CD4-positive, CD25-positive, alpha-beta regulatory T cell (primary cell): ENCODE measurements around the gene ATAD3C. TPM values are rescaled to one million over a fixed set of nuclear protein-coding genes. Genes with fewer than 3 reads are reported as not detected.

Experiments used
- ATAC-seq, 2 donors: fragments of 150-1000 bp; cut with Tn5 transposase; one replicate each; pipeline ENCODE4 v1.10.0; 2021; ENCODE audit warnings: low read depth in 2 of 2, moderate number of reproducible peaks in 2 of 2, moderate library complexity in 1 of 2
- DNase-seq, 3 donors: peaks; one replicate each; pipeline versions ENCODE4 v3.0.0 to v3.0.0-alpha.2; 2012 to 2022; ENCODE audit warnings: mixed read lengths in 1 of 3
- H3K27ac ChIP-seq: one replicate; pipeline ENCODE4 v1.7.0; 2013; ENCODE audit warnings: mild to moderate bottlenecking, low read length; ENCODE audit not compliant: insufficient read depth, poor library complexity, severe bottlenecking
- H3K27me3 ChIP-seq: one replicate; pipeline ENCODE4 v1.7.0; 2013; ENCODE audit warnings: low read length; ENCODE audit not compliant: control insufficient read depth, insufficient read depth
- H3K36me3 ChIP-seq: one replicate; pipeline ENCODE4 v1.7.0; 2013; ENCODE audit warnings: mild to moderate bottlenecking, low read length, moderate library complexity; ENCODE audit not compliant: control insufficient read depth, insufficient read depth
- H3K4me1 ChIP-seq: 2 replicates; pipeline ENCODE4 v1.7.0; 2013; ENCODE audit warnings: mild to moderate bottlenecking, low read length; ENCODE audit not compliant: insufficient read depth, control insufficient read depth, poor library complexity, severe bottlenecking
- H3K4me3 ChIP-seq: one replicate; pipeline ENCODE4 v1.7.0; 2013; ENCODE audit warnings: low read depth, mild to moderate bottlenecking, low read length, moderate library complexity
- H3K9me3 ChIP-seq, 2 experiments: 1 replicate in 1 of 2; 2 replicates in 1 of 2; pipeline ENCODE4 v1.7.0; 2013; ENCODE audit warnings: low read length in 2 of 2, mild to moderate bottlenecking in 1 of 2, moderate library complexity in 1 of 2; ENCODE audit not compliant: control insufficient read depth in 2 of 2
- H3K27ac Mint-ChIP-seq, 3 donors: one replicate each; pipeline ENCODE4 v1.8.0; 2020 to 2022; ENCODE audit warnings: mild to moderate bottlenecking in 3 of 3, mixed read lengths in 3 of 3, moderate library complexity in 2 of 3
- H3K27me3 Mint-ChIP-seq: one replicate; pipeline ENCODE4 v1.8.0; 2022; ENCODE audit warnings: mild to moderate bottlenecking, mixed read lengths
- H3K36me3 Mint-ChIP-seq: one replicate; pipeline ENCODE4 v1.8.0; 2020; ENCODE audit warnings: mixed read lengths
- H3K4me1 Mint-ChIP-seq, 4 donors: one replicate each; pipeline ENCODE4 v1.8.0; 2020 to 2022; ENCODE audit warnings: mixed read lengths in 4 of 4, mild to moderate bottlenecking in 1 of 4
- H3K4me3 Mint-ChIP-seq, 4 donors: one replicate each; pipeline ENCODE4 v1.8.0; 2020 to 2022; ENCODE audit warnings: mild to moderate bottlenecking in 4 of 4, mixed read lengths in 4 of 4, moderate library complexity in 3 of 4
- H3K9me3 Mint-ChIP-seq, 7 donors: one replicate each; pipeline ENCODE4 v1.8.0; 2020 to 2022; ENCODE audit warnings: mixed read lengths in 7 of 7, mild to moderate bottlenecking in 3 of 7, moderate library complexity in 2 of 7
- polyA plus RNA-seq, 4 donors: library from polyadenylated mRNA; unstranded; fragments of 300-500 nt; fragmentation: Illumina TruSeq; gene quantifications; one replicate each; pipeline ENCODE4 v1.2.3, GENCODE V29; 2021
- total RNA-seq: library from RNA; stranded (reverse); gene quantifications from one replicate; pipeline ENCODE4 v1.2.3, GENCODE V29; 2022

ATAD3C gene
- total and polyA plus RNA-seq, 5 donors from 2014 or later, result 0.65 to 4.2 (median 2.4) TPM

DNA sequence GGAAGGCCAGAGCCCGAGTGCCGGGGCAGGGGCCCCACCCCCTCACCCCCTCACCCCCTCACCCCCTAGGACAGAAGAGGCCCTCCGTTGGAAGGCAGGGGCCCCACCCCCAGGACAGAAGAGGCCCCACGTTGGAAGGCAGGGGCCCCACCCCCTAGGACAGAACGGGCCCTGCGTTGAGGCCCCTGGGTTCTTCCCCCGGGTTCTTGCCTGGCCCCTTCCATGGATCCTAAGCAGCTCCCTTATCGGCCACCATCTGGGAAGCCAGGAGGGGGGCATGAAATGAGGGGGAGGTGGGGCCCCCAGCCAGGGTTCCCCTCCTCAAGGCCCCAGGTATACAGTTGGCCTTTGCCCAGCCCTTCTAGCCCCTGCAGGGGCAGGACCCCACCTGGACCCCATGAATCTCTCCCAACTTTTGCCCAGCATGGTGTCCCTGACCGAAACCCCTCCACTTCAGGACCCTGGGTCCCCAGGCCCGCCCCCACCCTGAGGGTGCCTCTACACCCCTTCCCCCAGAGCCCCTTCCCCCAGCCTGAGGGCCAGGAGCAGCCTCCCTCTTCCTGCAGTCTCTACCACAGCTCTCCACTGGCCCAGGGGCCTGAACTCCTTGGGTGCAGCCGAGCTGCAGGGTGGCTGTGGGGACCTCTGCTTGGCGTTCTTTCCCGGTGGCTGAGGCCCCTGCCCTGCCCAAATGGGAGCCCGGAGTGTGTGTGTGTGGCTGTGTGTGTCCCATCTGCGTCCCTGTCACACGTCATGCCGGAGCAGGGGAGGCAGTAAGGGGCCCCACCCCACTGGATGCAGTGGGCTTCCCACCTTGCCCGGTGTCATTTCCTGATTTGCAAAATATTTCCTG, 18.3 kb upstream of the ATAD3C start:
- no peak for ATAC-seq
- Histone ChIP-seq H3K4me3 (no peak overlapping the region), H3K27me3 (peaks cover 4% of the 10 kb centered on the region), H3K27ac (no peak overlapping the region), H3K36me3 (no peaks in the 10 kb centered on the region), H3K4me1 (peaks cover 18% of the 10 kb centered on the region), H3K9me3 (no peaks in the 10 kb centered on the region)
- Mint-ChIP-seq H3K9me3 (peaks cover 0 to 3% (median 0%) of the 10 kb centered on the region in 7 donors), H3K4me3 (no peak overlapping the region), H3K4me1 (peaks cover 0 to 4% (median 0%) of the 10 kb centered on the region in 4 donors), H3K36me3 (no peaks in the 10 kb centered on the region), H3K27ac (no peak overlapping the region), H3K27me3 (peaks cover 30% of the 10 kb centered on the region)
- DNase-seq, result no peak

GRCh38 chr1:1431845-1432273, 17.6 kb upstream of the ATAD3C start:
- H3K4me1 Mint-ChIP-seq, result peaks cover 0 to 6% (median 0%) of the 10 kb centered on the region in 4 donors
- H3K27me3 Mint-ChIP-seq, result peaks cover 33% of the 10 kb centered on the region
- Histone ChIP-seq H3K4me3 (no peak overlapping the region), H3K9me3 (no peaks in the 10 kb centered on the region), H3K27me3 (peaks cover 4% of the 10 kb centered on the region), H3K27ac (no peak overlapping the region), H3K4me1 (peaks cover 14% of the 10 kb centered on the region), H3K36me3 (no peaks in the 10 kb centered on the region)
- no peaks in the 10 kb centered on the region for H3K36me3 Mint-ChIP-seq
- DNase-seq, result no peak
- peaks cover 0 to 3% (median 0%) of the 10 kb centered on the region in 7 donors for H3K9me3 Mint-ChIP-seq
- ATAC-seq, result no peak
- H3K27ac Mint-ChIP-seq, result no peak overlapping the region
- peak overlapping the region in 1 of 4 donors; percentile 73 for H3K4me3 Mint-ChIP-seq

DNA sequence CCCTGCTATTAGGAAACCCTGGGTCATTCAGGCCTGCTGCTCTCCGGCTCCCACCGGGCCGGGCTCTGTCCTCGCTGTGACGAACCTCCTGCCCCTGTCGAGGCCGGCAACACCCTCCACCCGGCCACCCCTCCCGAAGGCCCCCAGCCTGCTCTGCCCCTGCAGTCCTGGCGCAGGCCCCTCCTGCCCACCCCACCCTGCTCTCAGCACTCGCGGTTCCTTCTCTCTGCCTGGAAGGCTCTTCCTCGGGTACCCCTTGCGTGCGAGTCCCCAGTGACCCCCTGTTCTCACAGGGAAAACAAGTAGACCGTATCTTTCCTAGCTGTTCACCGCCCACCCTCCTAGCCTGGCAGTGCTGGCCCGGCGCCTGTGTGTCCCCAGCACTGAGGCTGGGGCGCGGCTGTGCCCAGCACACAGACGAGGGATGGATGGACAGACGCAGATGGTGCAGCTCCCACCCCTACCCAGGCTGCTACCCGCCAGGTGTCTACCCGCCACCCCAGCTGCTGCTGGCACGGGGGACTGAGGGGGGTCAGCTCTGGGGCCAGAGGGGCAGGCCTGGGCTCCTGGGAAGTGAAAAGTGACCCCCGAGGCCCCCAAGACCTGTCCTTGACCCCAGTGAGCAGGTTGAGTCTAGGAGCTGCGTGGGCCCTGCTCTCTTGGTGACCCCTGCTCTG, 17.1 kb upstream of the ATAD3C start:
- Histone ChIP-seq H3K27me3 (peaks cover 4% of the 10 kb centered on the region), H3K4me3 (no peak overlapping the region), H3K9me3 (no peaks in the 10 kb centered on the region), H3K4me1 (peaks cover 11% of the 10 kb centered on the region), H3K27ac (no peak overlapping the region), H3K36me3 (no peaks in the 10 kb centered on the region)
- Mint-ChIP-seq H3K27me3 (peaks cover 33% of the 10 kb centered on the region), H3K9me3 (peaks cover 0 to 3% (median 0%) of the 10 kb centered on the region in 7 donors), H3K36me3 (no peaks in the 10 kb centered on the region), H3K27ac (no peak overlapping the region), H3K4me3 (peak overlapping the region in 1 of 4 donors; percentile 73), H3K4me1 (peaks cover 0 to 6% (median 0%) of the 10 kb centered on the region in 4 donors)
- no peak for ATAC-seq
- DNase-seq, result no peak

DNA sequence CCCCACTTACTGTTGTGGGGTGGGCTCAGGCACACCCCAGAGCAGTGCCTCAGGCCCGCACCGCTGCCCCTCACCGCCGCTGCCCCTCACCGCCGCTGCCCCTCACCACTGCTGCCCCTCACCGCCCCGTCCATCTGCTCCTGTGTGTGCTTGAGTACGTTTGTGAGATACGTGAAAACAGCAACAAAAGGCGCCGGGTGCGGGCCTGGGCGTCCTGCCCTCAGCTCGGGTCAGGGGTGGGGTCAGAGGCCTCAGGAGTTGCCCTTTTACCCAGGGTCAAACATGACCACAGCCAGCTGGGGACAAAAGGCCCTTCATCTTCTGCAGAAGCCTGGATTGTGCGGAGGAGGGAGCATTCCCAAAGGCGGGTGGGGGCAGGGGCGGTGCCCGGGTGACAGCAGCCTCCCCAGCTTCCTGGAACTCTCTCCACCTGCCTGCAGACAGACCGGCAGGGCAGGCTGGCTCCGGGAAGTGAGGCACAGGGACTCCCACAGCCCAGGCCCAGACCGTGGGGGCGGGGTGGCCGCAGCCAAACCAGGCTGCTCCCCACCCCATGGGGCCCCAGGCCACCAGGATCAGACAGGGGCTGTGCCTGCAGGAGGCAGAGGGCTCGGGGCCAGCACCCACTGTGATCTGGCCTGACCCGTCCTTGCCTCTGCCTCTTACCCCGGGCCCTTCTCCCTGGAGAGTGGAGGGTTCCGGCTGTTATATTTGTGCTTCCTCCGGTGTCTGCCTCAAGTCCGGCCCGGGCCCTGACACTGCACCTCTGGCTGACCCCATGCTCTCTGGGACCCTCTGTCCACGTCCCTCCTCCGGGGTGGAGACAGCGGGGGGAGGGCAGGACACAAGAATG, 16.3 kb upstream of the ATAD3C start:
- peaks cover 11% of the 10 kb centered on the region for H3K4me1 ChIP-seq
- peaks cover 4% of the 10 kb centered on the region for H3K27me3 ChIP-seq
- Mint-ChIP-seq H3K4me3 (no peak overlapping the region), H3K27me3 (peaks cover 32% of the 10 kb centered on the region), H3K36me3 (no peaks in the 10 kb centered on the region), H3K4me1 (peaks cover 0 to 6% (median 0%) of the 10 kb centered on the region in 4 donors), H3K27ac (no peak overlapping the region), H3K9me3 (peaks cover 0 to 3% (median 0%) of the 10 kb centered on the region in 7 donors)
- DNase-seq, result no peak
- H3K27ac ChIP-seq, result peak overlapping the region; percentile 5
- H3K36me3 ChIP-seq, result no peaks in the 10 kb centered on the region
- no peak for ATAC-seq
- H3K4me3 ChIP-seq, result no peak overlapping the region
- no peaks in the 10 kb centered on the region for H3K9me3 ChIP-seq

DNA sequence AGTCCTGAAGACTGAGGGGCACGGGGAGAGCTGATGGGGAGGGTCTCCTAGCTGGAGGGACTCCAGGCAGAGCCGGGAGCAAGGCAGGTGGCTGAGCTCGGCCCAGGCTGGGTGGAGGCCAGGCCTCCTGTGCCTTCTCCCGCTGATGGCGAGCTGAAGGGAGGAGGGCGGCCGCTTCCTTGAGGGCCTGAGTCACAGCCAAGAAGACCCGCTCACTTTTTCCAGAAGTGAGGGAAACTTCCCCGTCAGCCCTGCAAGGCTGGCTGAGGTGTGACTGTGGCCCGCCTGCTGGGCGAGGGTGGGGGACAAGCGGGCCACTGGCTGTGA, 15.7 kb upstream of the ATAD3C start:
- Mint-ChIP-seq H3K9me3 (no peaks in the 10 kb centered on the region), H3K27me3 (peaks cover 27% of the 10 kb centered on the region), H3K27ac (no peak overlapping the region), H3K4me3 (no peak overlapping the region), H3K36me3 (no peaks in the 10 kb centered on the region), H3K4me1 (peaks cover 0 to 3% (median 0%) of the 10 kb centered on the region in 4 donors)
- Histone ChIP-seq H3K4me1 (peaks cover 11% of the 10 kb centered on the region), H3K27ac (peak overlapping the region; percentile 5), H3K36me3 (no peaks in the 10 kb centered on the region), H3K4me3 (no peak overlapping the region), H3K9me3 (no peaks in the 10 kb centered on the region), H3K27me3 (peaks cover 4% of the 10 kb centered on the region)
- ATAC-seq, result no peak
- no peak for DNase-seq

GRCh38 chr1:1434131-1434823, 15.2 kb upstream of the ATAD3C start:
- no peaks in the 10 kb centered on the region for H3K36me3 Mint-ChIP-seq
- Histone ChIP-seq H3K27ac (no peak overlapping the region), H3K4me3 (no peak overlapping the region), H3K36me3 (no peaks in the 10 kb centered on the region), H3K27me3 (peaks cover 4% of the 10 kb centered on the region), H3K9me3 (no peaks in the 10 kb centered on the region), H3K4me1 (peaks cover 11% of the 10 kb centered on the region)
- H3K27ac Mint-ChIP-seq, result no peak overlapping the region
- H3K9me3 Mint-ChIP-seq, result no peaks in the 10 kb centered on the region
- H3K4me1 Mint-ChIP-seq, result peaks cover 0 to 3% (median 0%) of the 10 kb centered on the region in 4 donors
- DNase-seq (no peak), ATAC-seq (no peak)
- peaks cover 22% of the 10 kb centered on the region for H3K27me3 Mint-ChIP-seq
- H3K4me3 Mint-ChIP-seq, result no peak overlapping the region

- no peak for DNase-seq
- H3K27ac ChIP-seq, result no peak overlapping the region
- peaks cover 20% of the 10 kb centered on the region for H3K27me3 Mint-ChIP-seq
- no peak overlapping the region for H3K27ac Mint-ChIP-seq
- no peaks in the 10 kb centered on the region for H3K36me3 Mint-ChIP-seq
- H3K9me3 Mint-ChIP-seq, result no peaks in the 10 kb centered on the region
- H3K4me3 Mint-ChIP-seq, result peak overlapping the region in 3 of 4 donors; percentile 36 to 75 (median 68)
- peaks cover 0 to 3% (median 0%) of the 10 kb centered on the region in 4 donors for H3K4me1 Mint-ChIP-seq
- H3K27me3 ChIP-seq, result peaks cover 4% of the 10 kb centered on the region
- no peaks in the 10 kb centered on the region for H3K9me3 ChIP-seq
- no peak for ATAC-seq
- H3K4me3 ChIP-seq, result no peak overlapping the region
- no peaks in the 10 kb centered on the region for H3K36me3 ChIP-seq
- peaks cover 11% of the 10 kb centered on the region for H3K4me1 ChIP-seq
These were observed 14.7 kb upstream of the ATAD3C start for GRCh38 chr1:1434824-1435105.
